Keratinocyte (primary cell): Measurements from ENCODE around the gene SND1. TPM values are rescaled to one million over a fixed set of nuclear protein-coding genes. Genes with fewer than 3 reads are reported as not detected.

Experiments
- DNase-seq: peaks from one replicate; pipeline ENCODE4 v3.0.0-alpha.2; 2011; ENCODE audit warnings: low read depth, missing footprints, low spot score
- FAIRE-seq: peaks from 2 replicates; lab custom pipeline; 2011; peaks lifted over from hg19 to GRCh38; lab: Jason Lieb, UNC
- H2AFZ ChIP-seq: 2 replicates; pipeline ENCODE4 v1.6.0; 2012; ENCODE audit warnings: low read length, control low read depth, inconsistent platforms; ENCODE audit not compliant: control insufficient read depth
- H3K27ac ChIP-seq: 2 replicates; pipeline ENCODE4 v1.5.1; 2011; ENCODE audit warnings: low read length; ENCODE audit not compliant: control insufficient read depth, insufficient read depth
- H3K27me3 ChIP-seq: 3 replicates; pipeline ENCODE4 v1.6.0; 2011; ENCODE audit warnings: low read length; ENCODE audit not compliant: control insufficient read depth, insufficient read depth; ENCODE audit errors: extremely low read depth
- H3K36me3 ChIP-seq, 2 experiments: 2 replicates in 1 of 2; 3 replicates in 1 of 2; pipeline ENCODE4 v1.5.1; 2011; ENCODE audit warnings: low read length in 2 of 2, mild to moderate bottlenecking in 1 of 2; ENCODE audit not compliant: control insufficient read depth in 2 of 2, insufficient read depth in 2 of 2; ENCODE audit errors: extremely low read depth in 1 of 2
- H3K4me1 ChIP-seq: 3 replicates; pipeline ENCODE4 v1.5.1; 2011; ENCODE audit warnings: low read length; ENCODE audit not compliant: control insufficient read depth, insufficient read depth; ENCODE audit errors: extremely low read depth
- H3K4me2 ChIP-seq: 3 replicates; pipeline ENCODE4 v1.6.0; 2011; ENCODE audit warnings: low read depth, low read length; ENCODE audit not compliant: control insufficient read depth, insufficient read depth; ENCODE audit errors: extremely low read depth
- H3K4me3 ChIP-seq, 3 experiments: fragments of 200-600 bp in 1 of 3; sonication (generic) in 1 of 3; 2 replicates in 2 of 3; 3 replicates in 1 of 3; pipeline ENCODE4 v1.5.1; 2011 to 2016; ENCODE audit warnings: low read length in 3 of 3, mild to moderate bottlenecking in 3 of 3, control low read depth in 2 of 3, inconsistent platforms in 1 of 3, low read depth in 1 of 3, mixed read lengths in 1 of 3, mixed run types in 1 of 3, moderate library complexity in 1 of 3; ENCODE audit not compliant: control insufficient read depth in 2 of 3, insufficient read depth in 2 of 3; ENCODE audit errors: extremely low read depth in 1 of 3
- H3K79me2 ChIP-seq: 2 replicates; pipeline ENCODE4 v1.6.0; 2012; ENCODE audit warnings: low read length; ENCODE audit not compliant: control insufficient read depth, insufficient read depth
- H3K9ac ChIP-seq: 3 replicates; pipeline ENCODE4 v1.6.0; 2011; ENCODE audit warnings: low read length; ENCODE audit not compliant: control insufficient read depth, insufficient read depth; ENCODE audit errors: extremely low read depth
- H3K9me1 ChIP-seq: 3 replicates; pipeline ENCODE4 v1.6.0; 2011; ENCODE audit warnings: low read length; ENCODE audit not compliant: control insufficient read depth, insufficient read depth; ENCODE audit errors: extremely low read depth
- H3K9me3 ChIP-seq: 2 replicates; pipeline ENCODE4 v1.5.1; 2012; ENCODE audit warnings: low read depth, low read length; ENCODE audit not compliant: control insufficient read depth
- H4K20me1 ChIP-seq: 3 replicates; pipeline ENCODE4 v1.6.0; 2011; ENCODE audit warnings: low read length; ENCODE audit not compliant: control insufficient read depth, insufficient read depth; ENCODE audit errors: extremely low read depth
- EZH2 ChIP-seq: IDR thresholded peaks from one replicate; pipeline ENCODE4 v1.6.1; 2012; ENCODE audit warnings: inconsistent platforms, mild to moderate bottlenecking, low read length, moderate library complexity
- dilution Hi-C: fragments of 300-500 bp; cut with MboI; formaldehyde crosslinking; loops from one replicate; pipeline ENCODE4 v1.7.0; 2020; ENCODE audit warnings: low sequenced_read_pairs; ENCODE audit not compliant: extremely low pct_ligation_motif_present
- polyA plus RNA-seq, 5 experiments: library from polyadenylated mRNA; depleted of rRNA in 3 of 5; stranded (reverse) in 3 of 5; stranded (forward) in 1 of 5; unstranded in 1 of 5; fragments of >200 nt; gene quantifications; 1 replicate in 1 of 5; 2 replicates in 3 of 5; 3 replicates in 1 of 5; pipeline versions ENCODE4 v1.2.1 to v1.2.3, GENCODE V29; 2011 to 2012; ENCODE audit warnings: missing spikeins in 2 of 5, low read depth in 1 of 5, low replicate concordance in 1 of 5
- TF ChIP-seq, protein P1 (sequence below), 3 experiments: IDR thresholded peaks in 1 of 3; conservative IDR thresholded peaks in 1 of 3; optimal IDR thresholded peaks in 1 of 3; 2 replicates in 2 of 3; 3 replicates in 1 of 3; pipeline versions ENCODE3 to v1.5.1; 2011; ENCODE audit warnings: low read length in 3 of 3, mild to moderate bottlenecking in 3 of 3, moderate library complexity in 2 of 3, control low read depth in 1 of 3, inconsistent platforms in 1 of 3; ENCODE audit not compliant: insufficient read depth in 2 of 3; ENCODE audit errors: extremely low read depth in 1 of 3

The SND1 gene
- polyA plus RNA-seq, 1 donor (not counting 4 experiments of a cell fraction or from before 2014, with no cell fraction given), result 140 TPM

DNA sequence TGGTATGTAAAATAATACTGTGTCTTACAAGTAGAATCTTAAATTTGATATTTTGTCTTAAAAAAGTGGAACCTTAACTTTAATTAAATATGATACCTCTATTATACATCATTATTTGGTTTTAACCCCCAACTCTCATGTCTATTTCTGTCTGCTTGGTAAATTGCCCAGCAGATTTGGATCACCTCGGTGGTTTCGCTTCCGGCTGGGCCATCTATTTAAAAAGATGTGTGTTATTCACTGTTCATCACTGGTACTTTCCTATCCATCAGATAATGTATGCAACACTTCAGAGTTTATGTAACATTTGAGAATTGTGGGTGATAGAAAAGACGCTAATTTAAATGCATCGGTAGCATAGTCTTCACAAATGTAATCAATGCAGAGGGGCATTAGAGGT lies 119.7 kb downstream of the SND1 start:
- dilution Hi-C loops, result no loop called here
- peaks cover 11% of the 10 kb centered on the region for H4K20me1 ChIP-seq

DNA sequence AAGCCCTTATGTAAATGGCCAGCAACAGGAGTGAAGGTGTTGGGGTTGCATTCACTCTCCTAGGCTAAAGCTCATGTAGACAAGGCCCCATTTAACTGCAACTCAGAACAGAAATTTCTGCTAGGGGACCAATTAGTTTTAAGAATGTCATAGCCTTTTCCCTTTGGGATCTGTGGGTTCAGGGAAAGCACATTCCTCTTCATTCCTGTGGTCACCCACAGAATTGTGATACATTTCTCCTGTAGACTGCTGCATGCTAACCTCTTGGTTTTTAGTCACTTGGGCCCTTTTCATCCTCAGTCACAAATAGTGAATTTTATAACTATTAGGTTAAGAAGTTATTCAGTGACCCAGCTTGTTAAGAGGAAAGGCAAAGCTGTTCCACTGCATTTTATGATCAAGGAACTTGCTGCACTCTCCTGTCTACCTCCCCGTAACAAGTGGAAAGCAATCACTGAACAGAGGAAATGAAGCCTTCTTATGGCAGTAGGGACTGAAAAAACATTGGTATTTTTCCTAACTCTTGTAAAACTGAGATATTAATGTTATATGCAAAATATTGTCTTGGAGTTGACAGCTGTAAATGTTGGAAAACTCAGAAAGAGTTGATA lies 124.9 kb downstream of the SND1 start:
- Histone ChIP-seq H4K20me1 (peaks cover 13% of the 10 kb centered on the region), H2AFZ (no peak overlapping the region), H3K9me3 (no peaks in the 10 kb centered on the region), H3K79me2 (peaks cover 52% of the 10 kb centered on the region), H3K27ac (no peak overlapping the region), H3K36me3 (peaks cover 0 to 3% of the 10 kb centered on the region in 2 experiments), H3K4me1 (peaks cover 12% of the 10 kb centered on the region), H3K4me2 (no peak overlapping the region), H3K27me3 (no peaks in the 10 kb centered on the region), H3K4me3 (no peak overlapping the region), H3K9me1 (no peaks in the 10 kb centered on the region), H3K9ac (no peak overlapping the region)
- FAIRE-seq (peak; percentile 51), DNase-seq (no peak)
- dilution Hi-C loops, result no loop called here
- TF ChIP-seq, protein P1, sequence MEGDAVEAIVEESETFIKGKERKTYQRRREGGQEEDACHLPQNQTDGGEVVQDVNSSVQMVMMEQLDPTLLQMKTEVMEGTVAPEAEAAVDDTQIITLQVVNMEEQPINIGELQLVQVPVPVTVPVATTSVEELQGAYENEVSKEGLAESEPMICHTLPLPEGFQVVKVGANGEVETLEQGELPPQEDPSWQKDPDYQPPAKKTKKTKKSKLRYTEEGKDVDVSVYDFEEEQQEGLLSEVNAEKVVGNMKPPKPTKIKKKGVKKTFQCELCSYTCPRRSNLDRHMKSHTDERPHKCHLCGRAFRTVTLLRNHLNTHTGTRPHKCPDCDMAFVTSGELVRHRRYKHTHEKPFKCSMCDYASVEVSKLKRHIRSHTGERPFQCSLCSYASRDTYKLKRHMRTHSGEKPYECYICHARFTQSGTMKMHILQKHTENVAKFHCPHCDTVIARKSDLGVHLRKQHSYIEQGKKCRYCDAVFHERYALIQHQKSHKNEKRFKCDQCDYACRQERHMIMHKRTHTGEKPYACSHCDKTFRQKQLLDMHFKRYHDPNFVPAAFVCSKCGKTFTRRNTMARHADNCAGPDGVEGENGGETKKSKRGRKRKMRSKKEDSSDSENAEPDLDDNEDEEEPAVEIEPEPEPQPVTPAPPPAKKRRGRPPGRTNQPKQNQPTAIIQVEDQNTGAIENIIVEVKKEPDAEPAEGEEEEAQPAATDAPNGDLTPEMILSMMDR (optimal IDR thresholded peaks at IDR 0.05 in 1 of 3, IDR thresholded peaks at IDR 0.05 in 1 of 3, conservative IDR thresholded peaks at IDR 0.05 in 1 of 3; ENCODE audit: extremely low read depth in 1 of 3, insufficient read depth in 2 of 3, low read length in 3 of 3), result no peak
- TF ChIP-seq EZH2, result no peak

More for the DNA sequence above, 119.7 kb downstream of the SND1 start:
- Histone ChIP-seq H3K9me1 (no peaks in the 10 kb centered on the region), H3K4me1 (peaks cover 8% of the 10 kb centered on the region), H2AFZ (no peak overlapping the region), H3K36me3 (no peaks in the 10 kb centered on the region), H3K27ac (no peak overlapping the region), H3K9me3 (no peaks in the 10 kb centered on the region), H3K79me2 (peaks cover 53% of the 10 kb centered on the region), H3K4me3 (no peak overlapping the region), H3K4me2 (no peak overlapping the region), H3K27me3 (no peaks in the 10 kb centered on the region), H3K9ac (no peak overlapping the region)
- DNase-seq, result no peak
- no peak for FAIRE-seq
- TF ChIP-seq, protein P1 (optimal IDR thresholded peaks at IDR 0.05 in 1 of 3, IDR thresholded peaks at IDR 0.05 in 1 of 3, conservative IDR thresholded peaks at IDR 0.05 in 1 of 3; ENCODE audit: extremely low read depth in 1 of 3, insufficient read depth in 2 of 3, low read length in 3 of 3), result no peak
- TF ChIP-seq EZH2, result no peak
